ENCODE measurements around the gene HOXB4. TPM values are rescaled to one million over a fixed set of nuclear protein-coding genes. Genes with fewer than 3 reads are reported as not detected.
A peak's percentile ranks its signal among the peaks of the same experiment; 100 is the strongest.

HOXB4 gene
- polyA plus RNA-seq, 1 of the 3 experiments (the other 2 are of a cell fraction) = 0.03 TPM

DNA sequence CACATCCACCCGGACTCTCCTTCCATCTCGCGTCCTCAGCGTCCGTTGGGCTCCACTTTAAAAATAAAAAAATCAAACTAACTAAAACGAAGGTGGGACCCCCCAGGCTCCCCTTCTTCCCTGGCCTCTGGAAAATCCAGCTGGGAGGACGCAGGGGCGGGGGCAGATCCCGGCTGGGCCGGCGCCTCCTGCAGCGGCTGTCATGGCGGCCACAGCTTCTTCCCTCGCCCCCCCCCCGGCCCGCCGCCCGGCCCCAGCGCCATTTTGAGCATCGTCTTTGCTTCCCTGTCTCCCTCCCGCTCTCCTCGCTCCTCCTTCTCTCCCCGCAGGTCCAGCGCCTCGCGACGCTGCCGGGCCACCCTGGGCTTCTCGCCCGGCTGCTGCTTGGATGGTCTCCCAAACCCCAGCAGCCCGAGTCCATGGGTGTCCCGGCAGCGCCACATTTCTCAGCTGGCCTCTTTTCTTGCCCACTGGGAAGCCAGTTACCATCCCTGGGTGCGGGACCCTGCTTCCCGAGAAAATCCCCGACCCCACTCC lies 36.5 kb downstream of the HOXB4 start:
- Histone ChIP-seq H3K79me2 (ENCODE audit: insufficient read depth) (no peaks in the 10 kb centered on the region), H3K9me2 (no peaks in the 10 kb centered on the region), H3F3A (replicated peaks; ENCODE audit: insufficient read depth) (peaks cover 12% of the 10 kb centered on the region), H3K9me3 (no peaks in the 10 kb centered on the region), H3K27me3 (ENCODE audit: insufficient read depth) (peaks cover 95% of the 10 kb centered on the region), H3K4me3 (ENCODE audit: low read depth in 2 of 2, low read length in 1 of 2) (peak overlapping the region in 1 of 2 experiments; percentile 5; a peak in 2 of 4 replicates), H3K9ac (no peak overlapping the region), H3K4me2 (no peak overlapping the region), H3K36me3 (replicated peaks in 1 of 2; ENCODE audit: control insufficient read depth in 1 of 2, insufficient read depth in 2 of 2, low read length in 1 of 2) (no peaks in the 10 kb centered on the region), H2AFZ (ENCODE audit: low read depth) (no peak overlapping the region; the same call in 1 of the 2 replicates), H3K27ac (ENCODE audit: low read depth in 2 of 2, low read length in 1 of 2) (no peak overlapping the region), H4K20me1 (ENCODE audit: insufficient read depth) (no peaks in the 10 kb centered on the region), H3K4me1 (ENCODE audit: control insufficient read depth in 1 of 2, insufficient read depth in 2 of 2, low read depth in 1 of 2, low read length in 1 of 2) (no peaks in the 10 kb centered on the region)
- 40% methylated on average over 33 of the region's 36 CpGs for WGBS (ENCODE audit: low lambda C conversion rate)
- peak; percentile 44 for DNase-seq
- TF ChIP-seq RAD21 (IDR thresholded peaks at IDR 0.05; ENCODE audit: low read length) (no peak), EP300 (IDR thresholded peaks at IDR 0.05; ENCODE audit: borderline replicate concordance in 1 of 2, low read depth in 1 of 2, low read length in 1 of 2) (no peak), ELF1 (IDR thresholded peaks at IDR 0.05) (no peak), EZH2phosphoT487 (IDR thresholded peaks at IDR 0.05; ENCODE audit: borderline replicate concordance, low read depth) (no peak), YY1 (IDR thresholded peaks at IDR 0.05; ENCODE audit: low read depth) (peak; percentile 72; the same call in 1 of the 2 replicates), ZBTB33 (IDR thresholded peaks at IDR 0.05; ENCODE audit: borderline replicate concordance, low read depth) (no peak), RXRA (IDR thresholded peaks at IDR 0.05; ENCODE audit: borderline replicate concordance, low read depth) (no peak)
- TF ChIP-seq, protein P1, sequence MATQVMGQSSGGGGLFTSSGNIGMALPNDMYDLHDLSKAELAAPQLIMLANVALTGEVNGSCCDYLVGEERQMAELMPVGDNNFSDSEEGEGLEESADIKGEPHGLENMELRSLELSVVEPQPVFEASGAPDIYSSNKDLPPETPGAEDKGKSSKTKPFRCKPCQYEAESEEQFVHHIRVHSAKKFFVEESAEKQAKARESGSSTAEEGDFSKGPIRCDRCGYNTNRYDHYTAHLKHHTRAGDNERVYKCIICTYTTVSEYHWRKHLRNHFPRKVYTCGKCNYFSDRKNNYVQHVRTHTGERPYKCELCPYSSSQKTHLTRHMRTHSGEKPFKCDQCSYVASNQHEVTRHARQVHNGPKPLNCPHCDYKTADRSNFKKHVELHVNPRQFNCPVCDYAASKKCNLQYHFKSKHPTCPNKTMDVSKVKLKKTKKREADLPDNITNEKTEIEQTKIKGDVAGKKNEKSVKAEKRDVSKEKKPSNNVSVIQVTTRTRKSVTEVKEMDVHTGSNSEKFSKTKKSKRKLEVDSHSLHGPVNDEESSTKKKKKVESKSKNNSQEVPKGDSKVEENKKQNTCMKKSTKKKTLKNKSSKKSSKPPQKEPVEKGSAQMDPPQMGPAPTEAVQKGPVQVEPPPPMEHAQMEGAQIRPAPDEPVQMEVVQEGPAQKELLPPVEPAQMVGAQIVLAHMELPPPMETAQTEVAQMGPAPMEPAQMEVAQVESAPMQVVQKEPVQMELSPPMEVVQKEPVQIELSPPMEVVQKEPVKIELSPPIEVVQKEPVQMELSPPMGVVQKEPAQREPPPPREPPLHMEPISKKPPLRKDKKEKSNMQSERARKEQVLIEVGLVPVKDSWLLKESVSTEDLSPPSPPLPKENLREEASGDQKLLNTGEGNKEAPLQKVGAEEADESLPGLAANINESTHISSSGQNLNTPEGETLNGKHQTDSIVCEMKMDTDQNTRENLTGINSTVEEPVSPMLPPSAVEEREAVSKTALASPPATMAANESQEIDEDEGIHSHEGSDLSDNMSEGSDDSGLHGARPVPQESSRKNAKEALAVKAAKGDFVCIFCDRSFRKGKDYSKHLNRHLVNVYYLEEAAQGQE (IDR thresholded peaks at IDR 0.05; ENCODE audit: low read depth, low read length) = no peak
- ChIA-PET CTCF (interaction anchor here (0.6 to 1.9 kb wide), 3 partner anchors 13 to 383 kb away, joined by 3 to 4 read pairs (median 4); no protein-coding TSS in a partner anchor), POLR2A (no interaction called here)

DNA sequence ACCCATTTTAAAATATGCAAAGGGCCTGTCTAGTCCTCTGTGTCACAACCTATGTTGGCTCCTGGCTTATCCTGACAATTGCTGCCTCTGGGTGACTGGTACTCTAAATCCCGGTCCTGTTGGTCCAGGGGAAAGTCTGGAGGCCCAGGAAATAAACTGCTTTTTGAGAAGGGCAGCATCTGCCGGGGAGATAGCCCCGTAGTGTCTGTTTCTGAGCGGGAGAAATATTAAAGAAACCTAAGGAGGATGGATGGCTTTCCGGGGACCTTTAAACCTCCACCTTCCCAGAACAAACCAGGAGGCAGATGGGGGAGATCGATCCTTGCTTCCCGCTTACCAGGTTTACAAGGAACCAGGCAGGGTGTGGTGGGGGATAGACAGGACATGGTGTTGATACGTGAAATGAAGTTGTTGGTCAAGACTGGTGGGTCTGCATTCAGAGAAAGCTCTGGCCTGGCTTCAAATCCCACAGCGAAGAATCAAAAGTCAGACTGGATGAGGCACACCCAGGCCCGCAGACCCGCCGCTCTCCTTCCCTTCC lies 37.0 kb downstream of the HOXB4 start:
- peaks cover 16% of the 10 kb centered on the region for H3F3A ChIP-seq (replicated peaks; ENCODE audit: insufficient read depth)
- POLR2A ChIA-PET = no interaction called here
- H3K4me2 ChIP-seq = no peak overlapping the region
- 36% methylated on average over 12 of the region's 12 CpGs for WGBS (ENCODE audit: low lambda C conversion rate)
- H3K27ac ChIP-seq (ENCODE audit: low read depth in 2 of 2, low read length in 1 of 2) = no peak overlapping the region
- no peaks in the 10 kb centered on the region for H3K9me3 ChIP-seq
- no peaks in the 10 kb centered on the region for H3K79me2 ChIP-seq (ENCODE audit: insufficient read depth)
- peaks cover 94% of the 10 kb centered on the region for H3K27me3 ChIP-seq (ENCODE audit: insufficient read depth)
- H3K9me2 ChIP-seq = no peaks in the 10 kb centered on the region
- DNase-seq = no peak
- H4K20me1 ChIP-seq (ENCODE audit: insufficient read depth) = no peaks in the 10 kb centered on the region
- CTCF ChIA-PET = interaction anchor here (0.6 to 1.9 kb wide), 3 partner anchors 12 to 383 kb away, joined by 3 to 4 read pairs (median 4); no protein-coding TSS in a partner anchor
- H3K4me1 ChIP-seq (ENCODE audit: control insufficient read depth in 1 of 2, insufficient read depth in 2 of 2, low read depth in 1 of 2, low read length in 1 of 2) = no peaks in the 10 kb centered on the region
- H3K36me3 ChIP-seq (replicated peaks in 1 of 2; ENCODE audit: control insufficient read depth in 1 of 2, insufficient read depth in 2 of 2, low read length in 1 of 2) = no peaks in the 10 kb centered on the region
- H3K4me3 ChIP-seq (ENCODE audit: low read depth in 2 of 2, low read length in 1 of 2) = no peak overlapping the region
- H3K9ac ChIP-seq = no peak overlapping the region
- no peak overlapping the region for H2AFZ ChIP-seq (ENCODE audit: low read depth)
- TF ChIP-seq RFX5 (IDR thresholded peaks at IDR 0.05; ENCODE audit: low read length) = no peak
- TF ChIP-seq, protein P2, sequence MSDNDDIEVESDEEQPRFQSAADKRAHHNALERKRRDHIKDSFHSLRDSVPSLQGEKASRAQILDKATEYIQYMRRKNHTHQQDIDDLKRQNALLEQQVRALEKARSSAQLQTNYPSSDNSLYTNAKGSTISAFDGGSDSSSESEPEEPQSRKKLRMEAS (IDR thresholded peaks at IDR 0.05; ENCODE audit: low read depth) = no peak
- TF ChIP-seq, protein P1 (IDR thresholded peaks at IDR 0.05; ENCODE audit: low read depth, low read length) = no peak
- no peak for TF ChIP-seq EZH2phosphoT487 (IDR thresholded peaks at IDR 0.05; ENCODE audit: borderline replicate concordance, low read depth)
- no peak for TF ChIP-seq FOXJ3 (CRISPR knock-in tag; IDR thresholded peaks at IDR 0.05)
- TF ChIP-seq NRF1 (IDR thresholded peaks at IDR 0.05; ENCODE audit: low read depth, low read length) = no peak
- TF ChIP-seq GABPA (IDR thresholded peaks at IDR 0.05; ENCODE audit: low read depth) = no peak
- no peak for TF ChIP-seq ELF1 (IDR thresholded peaks at IDR 0.05)
- TF ChIP-seq EP300 (IDR thresholded peaks at IDR 0.05; ENCODE audit: borderline replicate concordance in 1 of 2, low read depth in 1 of 2, low read length in 1 of 2) = no peak
- no peak for TF ChIP-seq RCOR1 (IDR thresholded peaks at IDR 0.05; ENCODE audit: low read length)
- TF ChIP-seq NFIC (IDR thresholded peaks at IDR 0.05; ENCODE audit: borderline replicate concordance) = no peak
- TF ChIP-seq FOSL2 (IDR thresholded peaks at IDR 0.05; ENCODE audit: borderline replicate concordance, low read depth) = no peak

Data from SK-N-SH (cell line).